Measurements from ENCODE around the gene CGN. TPM values are rescaled to one million over a fixed set of nuclear protein-coding genes. Genes with fewer than 3 reads are reported as not detected.

The CGN gene
- total RNA-seq, 1 experiment from 2014 or later, result 147 TPM

- Mint-ChIP-seq H3K9me3 (ENCODE audit: unreplicated experiment) (no peaks in the 10 kb centered on the region), H3K27ac (ENCODE audit: unreplicated experiment) (no peak overlapping the region), H3K27me3 (ENCODE audit: insufficient read depth, unreplicated experiment) (no peaks in the 10 kb centered on the region), H3K4me1 (ENCODE audit: low read depth, unreplicated experiment) (peaks cover 16% of the 10 kb centered on the region), H3K4me3 (ENCODE audit: unreplicated experiment) (no peak overlapping the region), H3K36me3 (ENCODE audit: insufficient read depth, unreplicated experiment) (peaks cover 79% of the 10 kb centered on the region)
- no peaks in the 10 kb centered on the region for H3K27me3 ChIP-seq (replicated peaks; ENCODE audit: control insufficient read depth, insufficient read depth, low read length)
- CTCF ChIA-PET, result no interaction called here
- POLR2A ChIA-PET, result interaction anchor here (1.9 kb wide), 1 partner anchor 31 kb away, joined by 6 read pairs; the partner anchor contains the start of gene TUFT1
- DNase-seq, result no peak
- no TSS peak for BruUV-seq (replicated peaks)
- H3K4me1 ChIP-seq, result peaks cover 17% of the 10 kb centered on the region
- H3K36me3 ChIP-seq (ENCODE audit: control insufficient read depth, insufficient read depth, low read length), result peaks cover 4% of the 10 kb centered on the region; the same call in 1 of the 2 replicates
- intact Hi-C loops (cut with micrococcal nuclease; ENCODE audit: unreplicated experiment), result no loop called here
- TF ChIP-seq CTCF (IDR thresholded peaks at IDR 0.05; ENCODE audit: insufficient read depth in 1 of 2, low read depth in 1 of 2, low read length in 1 of 2, severe bottlenecking in 1 of 2, unreplicated experiment in 1 of 2), result no peak
- no peaks in the 10 kb centered on the region for H3K9me3 ChIP-seq
- no peak overlapping the region for H3K4me3 ChIP-seq (ENCODE audit: low read depth, low read length)
Observed at GRCh38 chr1:151570819-151571218, 59.6 kb downstream of the CGN start.

GRCh38 chr1:151574575-151575529, 63.7 kb downstream of the CGN start:
- POLR2A ChIA-PET, result no interaction called here
- no peak for TF ChIP-seq CTCF (IDR thresholded peaks at IDR 0.05; ENCODE audit: insufficient read depth in 1 of 2, low read depth in 1 of 2, low read length in 1 of 2, severe bottlenecking in 1 of 2, unreplicated experiment in 1 of 2)

GRCh38 chr1:151577173-151577572, 66.0 kb downstream of the CGN start:
- no peaks in the 10 kb centered on the region for H3K9me3 ChIP-seq
- no TSS peak for BruUV-seq (replicated peaks)
- no peak for DNase-seq
- no peaks in the 10 kb centered on the region for H3K4me1 ChIP-seq
- H3K27me3 Mint-ChIP-seq (ENCODE audit: insufficient read depth, unreplicated experiment), result no peaks in the 10 kb centered on the region
- no peak overlapping the region for H3K4me3 ChIP-seq (ENCODE audit: low read depth, low read length)
- no peak overlapping the region for H3K27ac Mint-ChIP-seq (ENCODE audit: unreplicated experiment)
- H3K9me3 Mint-ChIP-seq (ENCODE audit: unreplicated experiment), result no peaks in the 10 kb centered on the region
- peaks cover 9% of the 10 kb centered on the region for H3K4me1 Mint-ChIP-seq (ENCODE audit: low read depth, unreplicated experiment)
- no peak for TF ChIP-seq CTCF (IDR thresholded peaks at IDR 0.05; ENCODE audit: insufficient read depth in 1 of 2, low read depth in 1 of 2, low read length in 1 of 2, severe bottlenecking in 1 of 2, unreplicated experiment in 1 of 2)
- peaks cover 4% of the 10 kb centered on the region for H3K36me3 ChIP-seq (ENCODE audit: control insufficient read depth, insufficient read depth, low read length)
- H3K4me3 Mint-ChIP-seq (ENCODE audit: unreplicated experiment), result no peak overlapping the region
- peaks cover 96% of the 10 kb centered on the region for H3K36me3 Mint-ChIP-seq (ENCODE audit: insufficient read depth, unreplicated experiment)
- ChIA-PET CTCF (no interaction called here), POLR2A (interaction anchor here (0.5 kb wide), 1 partner anchor 30 kb away, joined by 3 read pairs; no protein-coding TSS in a partner anchor)
- H3K27me3 ChIP-seq (replicated peaks; ENCODE audit: control insufficient read depth, insufficient read depth, low read length), result no peaks in the 10 kb centered on the region
- intact Hi-C loops (cut with micrococcal nuclease; ENCODE audit: unreplicated experiment), result no loop called here

More at GRCh38 chr1:151574575-151575529, 63.7 kb downstream of the CGN start:
- no peak overlapping the region for H3K4me3 Mint-ChIP-seq (ENCODE audit: unreplicated experiment)
- Histone ChIP-seq H3K4me3 (ENCODE audit: low read depth, low read length) (no peak overlapping the region), H3K27me3 (replicated peaks; ENCODE audit: control insufficient read depth, insufficient read depth, low read length) (no peaks in the 10 kb centered on the region), H3K9me3 (no peaks in the 10 kb centered on the region), H3K36me3 (ENCODE audit: control insufficient read depth, insufficient read depth, low read length) (peaks cover 4% of the 10 kb centered on the region), H3K4me1 (peaks cover 4% of the 10 kb centered on the region)
- intact Hi-C loops (cut with micrococcal nuclease; ENCODE audit: unreplicated experiment), result no loop called here
- no peaks in the 10 kb centered on the region for H3K9me3 Mint-ChIP-seq (ENCODE audit: unreplicated experiment)
- CTCF ChIA-PET, result no interaction called here
- H3K27ac Mint-ChIP-seq (ENCODE audit: unreplicated experiment), result no peak overlapping the region
- H3K4me1 Mint-ChIP-seq (ENCODE audit: low read depth, unreplicated experiment), result peaks cover 11% of the 10 kb centered on the region
- BruUV-seq (replicated peaks), result no TSS peak
- no peaks in the 10 kb centered on the region for H3K27me3 Mint-ChIP-seq (ENCODE audit: insufficient read depth, unreplicated experiment)
- no peak for DNase-seq
- H3K36me3 Mint-ChIP-seq (ENCODE audit: insufficient read depth, unreplicated experiment), result peaks cover 91% of the 10 kb centered on the region

All from Caco-2 (cell line).